ENCODE results near the gene TP53TG3B.
"Not testable (repeated sequence)": the region's sequence is repeated elsewhere in the genome, so short reads cannot be mapped to it uniquely, and the experiment has no call there.

Gene TP53TG3B, protein sequence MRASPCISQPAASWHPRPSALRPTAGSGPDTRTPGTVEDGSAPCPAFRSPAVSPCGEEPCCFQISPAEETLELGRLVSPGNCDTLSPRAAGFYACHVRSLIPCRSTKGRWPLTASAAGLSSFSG

DNA sequence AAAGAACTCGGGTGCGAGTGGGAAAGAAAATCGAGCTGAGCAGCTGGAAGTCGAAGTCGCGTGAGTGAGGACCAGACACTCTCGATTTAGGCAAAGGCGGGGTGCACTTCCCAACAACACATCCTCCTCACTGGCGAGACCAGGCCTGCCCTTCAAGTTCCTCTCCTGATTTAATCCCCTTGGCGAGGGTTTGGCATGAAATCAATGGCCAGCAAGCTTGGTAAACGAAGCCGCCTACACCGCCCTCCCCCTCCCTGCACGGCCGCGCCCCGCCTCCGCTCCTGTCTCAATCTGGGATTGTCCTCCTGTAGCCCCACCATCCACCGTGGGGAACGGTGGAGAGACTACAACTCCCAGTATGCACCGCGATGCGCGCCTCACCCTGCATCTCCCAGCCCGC lies at the start of gene TP53TG3B:
TP53TG3B (plus strand) TSS at position 301 of the 400 bp plus-strand sequence; CDS start at position 369, 68 bp downstream.
- DNase-seq, result not testable (repeated sequence)

GRCh38 chr16:33336226-33337012 lies 24.2 kb upstream of the TP53TG3B start:
- DNase-seq, result not testable (repeated sequence)

- not testable (repeated sequence) for DNase-seq
Measured at GRCh38 chr16:33337627-33338542, 22.8 kb upstream of the TP53TG3B start.

DNA sequence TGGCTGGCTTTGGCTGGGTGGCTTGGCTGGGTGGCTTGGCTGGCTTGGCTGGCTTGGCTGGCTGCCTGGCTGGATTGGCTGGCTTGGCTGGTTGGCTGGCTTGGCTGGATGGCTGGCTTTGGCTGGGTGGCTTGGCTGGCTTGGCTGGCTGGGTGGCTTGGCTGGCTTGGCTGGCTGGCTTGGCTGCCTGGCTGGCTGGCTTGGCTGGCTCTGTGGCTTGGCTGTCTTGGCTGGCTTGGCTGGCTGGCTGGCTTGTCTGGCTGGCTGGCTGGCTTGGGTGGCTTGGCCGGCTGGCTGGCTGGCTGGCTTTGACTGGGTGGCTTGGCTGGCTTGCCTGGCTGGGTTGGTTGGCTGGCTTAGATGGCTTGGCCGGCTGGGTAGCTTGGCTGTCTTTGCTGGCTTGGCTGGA lies 22.1 kb upstream of the TP53TG3B start:
- DNase-seq, result not testable (repeated sequence)

DNA sequence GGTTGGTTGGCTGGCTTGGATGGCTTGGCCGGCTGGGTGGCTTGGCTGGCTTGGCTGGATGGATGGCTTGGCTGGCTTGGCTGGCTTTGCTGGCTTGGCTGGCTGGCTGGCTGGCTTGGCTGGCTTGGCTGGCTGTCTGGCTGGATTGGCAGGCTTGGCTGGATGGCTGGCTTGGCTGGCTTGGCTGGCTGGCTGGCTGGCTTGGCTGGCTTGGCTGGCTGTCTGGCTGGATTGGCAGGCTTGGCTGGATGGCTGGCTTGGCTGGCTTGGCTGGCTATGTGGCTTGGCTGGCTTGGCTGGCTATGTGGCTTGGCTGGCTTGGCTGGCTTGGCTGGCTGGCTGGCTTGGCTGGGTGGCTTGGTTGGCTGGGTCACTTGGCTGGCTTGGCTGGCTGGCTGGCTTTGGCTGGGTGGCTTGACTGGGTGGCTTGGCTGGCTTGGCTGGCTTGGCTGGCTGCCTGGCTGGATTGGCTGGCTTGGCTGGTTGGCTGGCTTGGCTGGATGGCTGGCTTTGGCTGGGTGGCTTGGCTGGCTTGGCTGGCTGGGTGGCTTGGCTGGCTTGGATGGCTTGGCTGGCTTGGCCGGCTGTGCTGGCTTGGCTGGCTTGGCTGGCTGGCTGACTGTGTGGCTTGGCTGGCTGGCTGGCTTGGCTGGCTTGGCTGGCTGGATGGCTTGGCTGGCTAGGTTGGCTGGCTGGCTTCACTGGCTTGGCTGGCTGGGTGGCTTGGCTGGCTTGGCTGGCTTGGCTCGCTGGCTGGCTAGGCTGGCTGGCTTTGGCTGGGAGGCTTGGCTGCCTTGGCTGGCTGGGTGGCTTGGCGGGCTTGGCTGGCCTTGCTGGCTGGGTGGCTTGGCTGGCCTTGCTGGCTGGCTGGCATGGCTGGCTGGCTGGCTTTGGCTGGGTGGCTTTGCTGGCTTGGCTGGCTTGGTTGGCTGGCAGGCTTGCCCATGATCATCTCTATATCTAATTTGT lies 21.3 kb upstream of the TP53TG3B start:
- not testable (repeated sequence) for DNase-seq

Data from anterior cingulate cortex (tissue), 58 donors.